ENCODE measurements around the gene CXCR4. TPM values are rescaled to one million over a fixed set of nuclear protein-coding genes. Genes with fewer than 3 reads are reported as not detected.

Gene CXCR4
- total and polyA plus RNA-seq, 10 of the 15 experiments (the other 5 are each of a cell fraction or from before 2014, with no cell fraction given): 31.1 to 749 (median 52.7) TPM

DNA sequence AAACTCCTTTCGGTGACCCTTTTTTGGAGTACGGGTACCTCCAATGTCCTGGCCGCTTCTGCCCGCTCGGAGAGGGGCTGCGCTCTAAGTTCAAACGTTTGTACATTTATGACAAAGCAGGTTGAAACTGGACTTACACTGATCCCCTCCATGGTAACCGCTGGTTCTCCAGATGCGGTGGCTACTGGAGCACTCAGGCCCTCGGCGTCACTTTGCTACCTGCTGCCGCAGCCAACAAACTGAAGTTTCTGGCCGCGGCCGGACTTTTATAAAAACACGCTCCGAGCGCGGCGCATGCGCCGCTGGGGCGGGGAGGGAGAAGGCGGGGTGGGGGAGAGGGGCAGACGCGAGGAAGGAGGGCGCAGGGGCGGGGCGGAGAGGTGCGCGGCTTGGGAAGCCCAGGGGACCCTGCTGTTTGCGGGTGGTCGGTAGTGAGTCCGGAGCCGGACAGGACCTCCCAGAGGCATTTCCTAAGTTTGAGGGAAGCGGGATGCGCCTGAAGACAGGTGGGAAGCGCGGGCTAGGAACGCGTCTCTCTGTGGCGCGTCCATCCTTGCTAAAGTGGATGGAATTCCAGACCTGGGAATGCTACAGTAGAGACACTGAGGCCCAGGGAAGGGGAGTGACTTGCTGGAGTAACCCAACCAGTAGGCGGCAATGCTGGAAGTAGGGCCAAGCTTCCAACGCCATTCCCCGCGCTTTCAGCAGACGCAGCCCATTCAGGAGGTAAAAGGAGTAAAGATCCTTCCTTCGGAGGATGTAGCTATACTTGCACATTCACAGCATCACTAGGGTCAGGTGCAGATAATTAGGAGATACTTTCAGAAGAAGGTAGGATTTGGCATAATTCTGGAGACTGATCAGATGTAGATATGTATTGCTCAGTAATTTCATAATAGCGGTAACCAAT, at the start of gene CXCR4 (continued):
- TF ChIP-seq SMAD5 (IDR thresholded peaks at IDR 0.05; ENCODE audit: low read depth) (peak; percentile 98), POU2F2 (IDR thresholded peaks at IDR 0.05; ENCODE audit: borderline replicate concordance, low read depth, low read length) (peak; percentile 94; the same call in 1 of the 3 replicates), SIX5 (IDR thresholded peaks at IDR 0.05; ENCODE audit: low read depth, low read length, severe bottlenecking) (no peak), CEBPB (IDR thresholded peaks at IDR 0.05; ENCODE audit: borderline replicate concordance in 1 of 2, low read depth in 2 of 2, low read length in 2 of 2) (no peak), SREBF1 (IDR thresholded peaks at IDR 0.05; ENCODE audit: low read length) (no peak), RELA (IDR thresholded peaks at IDR 0.05; ENCODE audit: borderline replicate concordance, partially characterized antibody) (no peak), TCF7 (IDR thresholded peaks at IDR 0.05; ENCODE audit: borderline replicate concordance) (no peak), HDAC2 (IDR thresholded peaks at IDR 0.05) (no peak), RAD21 (IDR thresholded peaks at IDR 0.05; ENCODE audit: insufficient read depth, low read depth, low read length) (0 out of 2 replicates have a peak, but pooled peaks have one; percentile 9), ZNF24 (IDR thresholded peaks at IDR 0.05) (peak; percentile 68), STAT1 (conservative IDR thresholded peaks at IDR 0.05) (no peak), KDM1A (IDR thresholded peaks at IDR 0.05; ENCODE audit: borderline replicate concordance) (no peak), RBBP5 (conservative IDR thresholded peaks at IDR 0.05) (no peak), TCF3 (IDR thresholded peaks at IDR 0.05; ENCODE audit: borderline replicate concordance, insufficient read depth, low read depth, low read length) (peak; percentile 59; the same call in 1 of the 2 replicates), SP1 (IDR thresholded peaks at IDR 0.05; ENCODE audit: low read depth, low read length) (no peak), ZNF384 (IDR thresholded peaks at IDR 0.05; ENCODE audit: borderline replicate concordance, low read depth, low read length) (no peak), JUNB (IDR thresholded peaks at IDR 0.05) (no peak), IRF4 (IDR thresholded peaks at IDR 0.05; ENCODE audit: low read depth, low read length) (no peak), MTA2 (IDR thresholded peaks at IDR 0.05; ENCODE audit: low read depth) (0 out of 2 replicates have a peak, but pooled peaks have one; percentile 16), CREM (IDR thresholded peaks at IDR 0.05; ENCODE audit: low read depth) (0 out of 2 replicates have a peak, but pooled peaks have one; percentile 2), MYB (IDR thresholded peaks at IDR 0.05; ENCODE audit: borderline replicate concordance, low read depth, low read length) (no peak)
- TF ChIP-seq, protein P1, sequence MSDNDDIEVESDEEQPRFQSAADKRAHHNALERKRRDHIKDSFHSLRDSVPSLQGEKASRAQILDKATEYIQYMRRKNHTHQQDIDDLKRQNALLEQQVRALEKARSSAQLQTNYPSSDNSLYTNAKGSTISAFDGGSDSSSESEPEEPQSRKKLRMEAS (IDR thresholded peaks at IDR 0.05; ENCODE audit: low read depth, low read length): no peak; the same call in 1 of the 2 replicates
- TF ChIP-seq, protein P2, sequence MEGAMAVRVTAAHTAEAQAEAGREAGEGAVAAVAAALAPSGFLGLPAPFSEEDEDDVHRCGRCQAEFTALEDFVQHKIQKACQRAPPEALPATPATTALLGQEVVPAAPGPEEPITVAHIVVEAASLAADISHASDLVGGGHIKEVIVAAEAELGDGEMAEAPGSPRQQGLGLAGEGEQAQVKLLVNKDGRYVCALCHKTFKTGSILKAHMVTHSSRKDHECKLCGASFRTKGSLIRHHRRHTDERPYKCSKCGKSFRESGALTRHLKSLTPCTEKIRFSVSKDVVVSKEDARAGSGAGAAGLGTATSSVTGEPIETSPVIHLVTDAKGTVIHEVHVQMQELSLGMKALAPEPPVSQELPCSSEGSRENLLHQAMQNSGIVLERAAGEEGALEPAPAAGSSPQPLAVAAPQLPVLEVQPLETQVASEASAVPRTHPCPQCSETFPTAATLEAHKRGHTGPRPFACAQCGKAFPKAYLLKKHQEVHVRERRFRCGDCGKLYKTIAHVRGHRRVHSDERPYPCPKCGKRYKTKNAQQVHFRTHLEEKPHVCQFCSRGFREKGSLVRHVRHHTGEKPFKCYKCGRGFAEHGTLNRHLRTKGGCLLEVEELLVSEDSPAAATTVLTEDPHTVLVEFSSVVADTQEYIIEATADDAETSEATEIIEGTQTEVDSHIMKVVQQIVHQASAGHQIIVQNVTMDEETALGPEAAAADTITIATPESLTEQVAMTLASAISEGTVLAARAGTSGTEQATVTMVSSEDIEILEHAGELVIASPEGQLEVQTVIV (IDR thresholded peaks at IDR 0.05; ENCODE audit: borderline replicate concordance, partially characterized antibody): no peak
- TF ChIP-seq, protein P3, sequence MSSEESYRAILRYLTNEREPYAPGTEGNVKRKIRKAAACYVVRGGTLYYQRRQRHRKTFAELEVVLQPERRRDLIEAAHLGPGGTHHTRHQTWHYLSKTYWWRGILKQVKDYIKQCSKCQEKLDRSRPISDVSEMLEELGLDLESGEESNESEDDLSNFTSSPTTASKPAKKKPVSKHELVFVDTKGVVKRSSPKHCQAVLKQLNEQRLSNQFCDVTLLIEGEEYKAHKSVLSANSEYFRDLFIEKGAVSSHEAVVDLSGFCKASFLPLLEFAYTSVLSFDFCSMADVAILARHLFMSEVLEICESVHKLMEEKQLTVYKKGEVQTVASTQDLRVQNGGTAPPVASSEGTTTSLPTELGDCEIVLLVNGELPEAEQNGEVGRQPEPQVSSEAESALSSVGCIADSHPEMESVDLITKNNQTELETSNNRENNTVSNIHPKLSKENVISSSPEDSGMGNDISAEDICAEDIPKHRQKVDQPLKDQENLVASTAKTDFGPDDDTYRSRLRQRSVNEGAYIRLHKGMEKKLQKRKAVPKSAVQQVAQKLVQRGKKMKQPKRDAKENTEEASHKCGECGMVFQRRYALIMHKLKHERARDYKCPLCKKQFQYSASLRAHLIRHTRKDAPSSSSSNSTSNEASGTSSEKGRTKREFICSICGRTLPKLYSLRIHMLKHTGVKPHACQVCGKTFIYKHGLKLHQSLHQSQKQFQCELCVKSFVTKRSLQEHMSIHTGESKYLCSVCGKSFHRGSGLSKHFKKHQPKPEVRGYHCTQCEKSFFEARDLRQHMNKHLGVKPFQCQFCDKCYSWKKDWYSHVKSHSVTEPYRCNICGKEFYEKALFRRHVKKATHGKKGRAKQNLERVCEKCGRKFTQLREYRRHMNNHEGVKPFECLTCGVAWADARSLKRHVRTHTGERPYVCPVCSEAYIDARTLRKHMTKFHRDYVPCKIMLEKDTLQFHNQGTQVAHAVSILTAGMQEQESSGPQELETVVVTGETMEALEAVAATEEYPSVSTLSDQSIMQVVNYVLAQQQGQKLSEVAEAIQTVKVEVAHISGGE (CRISPR knock-in tag; IDR thresholded peaks at IDR 0.05): no peak
- TF ChIP-seq, protein P4, sequence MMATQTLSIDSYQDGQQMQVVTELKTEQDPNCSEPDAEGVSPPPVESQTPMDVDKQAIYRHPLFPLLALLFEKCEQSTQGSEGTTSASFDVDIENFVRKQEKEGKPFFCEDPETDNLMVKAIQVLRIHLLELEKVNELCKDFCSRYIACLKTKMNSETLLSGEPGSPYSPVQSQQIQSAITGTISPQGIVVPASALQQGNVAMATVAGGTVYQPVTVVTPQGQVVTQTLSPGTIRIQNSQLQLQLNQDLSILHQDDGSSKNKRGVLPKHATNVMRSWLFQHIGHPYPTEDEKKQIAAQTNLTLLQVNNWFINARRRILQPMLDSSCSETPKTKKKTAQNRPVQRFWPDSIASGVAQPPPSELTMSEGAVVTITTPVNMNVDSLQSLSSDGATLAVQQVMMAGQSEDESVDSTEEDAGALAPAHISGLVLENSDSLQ (IDR thresholded peaks at IDR 0.05): no peak

All from GM12878 (cell line).